GM21526 (cell line): ENCODE measurements around the gene CYBB.
"Not testable (repeated sequence)": the region's sequence is repeated elsewhere in the genome, so short reads cannot be mapped to it uniquely, and the experiment has no call there.

ENCODE experiments used
- ATAC-seq: cut with Tn5 transposase; IDR thresholded peaks from one replicate; pipeline ENCODE4 v1.9.1; 2021; ENCODE audit warnings: moderate library complexity; ENCODE audit not compliant: unreplicated experiment, low FRiP score

CYBB gene

GRCh38 chrX:37779857-37780256 lies at the start of gene CYBB:
Gene CYBB (plus strand): TSS chrX:37780059. CDS start chrX:37780078, 19 bp downstream.
- ATAC-seq: no peak

- peak; percentile 59 for ATAC-seq
These were observed 34.5 kb upstream of the CYBB start for GRCh38 chrX:37745354-37745753.

- ATAC-seq: peak; percentile 41
These were observed 34.0 kb upstream of the CYBB start for GRCh38 chrX:37745835-37746217.

GRCh38 chrX:37746218-37746941 lies 33.5 kb upstream of the CYBB start:
- ATAC-seq: peak; percentile 92

DNA sequence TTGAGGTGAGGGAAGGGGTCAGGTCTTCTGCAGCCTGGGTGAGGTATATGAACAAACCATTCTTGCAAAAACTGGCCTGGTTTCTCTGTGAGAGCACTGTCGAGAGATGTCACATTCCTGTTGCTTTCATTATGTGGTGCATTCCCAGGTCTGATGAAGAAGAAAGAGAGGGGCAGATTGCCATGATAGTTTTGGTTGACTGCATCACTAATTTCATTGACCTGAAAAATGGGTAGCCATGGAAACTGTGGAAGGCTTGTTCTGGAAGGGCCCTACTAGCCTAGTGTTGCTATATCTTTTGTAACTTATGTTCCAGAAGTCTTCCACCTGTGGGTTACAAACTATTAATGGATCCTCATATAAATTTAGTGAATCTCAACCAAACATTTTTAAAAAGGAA lies 32.9 kb upstream of the CYBB start:
- no peak for ATAC-seq

- ATAC-seq: no peak
These were observed 27.6 kb upstream of the CYBB start for GRCh38 chrX:37752281-37752680.

- no peak for ATAC-seq
These were observed 26.9 kb upstream of the CYBB start for GRCh38 chrX:37752936-37753335.

DNA sequence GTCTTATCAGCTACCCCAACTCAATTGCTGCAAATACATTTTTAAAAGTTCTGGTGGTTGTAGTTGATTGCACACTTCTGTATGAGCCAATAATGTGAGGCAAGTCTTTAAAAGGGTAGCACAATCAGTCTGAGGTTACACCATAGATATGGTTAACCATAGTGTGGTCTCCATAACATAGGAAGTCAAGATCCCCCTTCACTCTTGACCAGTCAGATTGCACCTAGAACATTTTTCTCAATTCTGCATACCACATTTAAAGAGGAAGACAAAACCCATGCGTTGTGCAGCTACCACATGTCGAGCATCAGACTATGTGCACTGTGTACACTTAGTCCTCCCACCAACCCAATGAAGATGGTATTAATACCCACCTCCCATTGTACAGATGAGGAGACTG lies 26.5 kb upstream of the CYBB start:
- ATAC-seq: no peak

GRCh38 chrX:37754516-37754915 lies 25.3 kb upstream of the CYBB start:
- ATAC-seq: peak; percentile 20

- ATAC-seq: peak; percentile 91
These were observed 24.8 kb upstream of the CYBB start for GRCh38 chrX:37755025-37755424.

- ATAC-seq: no peak
These were observed 22.8 kb upstream of the CYBB start for GRCh38 chrX:37757082-37757481.

GRCh38 chrX:37759351-37759750 lies 20.5 kb upstream of the CYBB start:
- ATAC-seq: no peak

DNA sequence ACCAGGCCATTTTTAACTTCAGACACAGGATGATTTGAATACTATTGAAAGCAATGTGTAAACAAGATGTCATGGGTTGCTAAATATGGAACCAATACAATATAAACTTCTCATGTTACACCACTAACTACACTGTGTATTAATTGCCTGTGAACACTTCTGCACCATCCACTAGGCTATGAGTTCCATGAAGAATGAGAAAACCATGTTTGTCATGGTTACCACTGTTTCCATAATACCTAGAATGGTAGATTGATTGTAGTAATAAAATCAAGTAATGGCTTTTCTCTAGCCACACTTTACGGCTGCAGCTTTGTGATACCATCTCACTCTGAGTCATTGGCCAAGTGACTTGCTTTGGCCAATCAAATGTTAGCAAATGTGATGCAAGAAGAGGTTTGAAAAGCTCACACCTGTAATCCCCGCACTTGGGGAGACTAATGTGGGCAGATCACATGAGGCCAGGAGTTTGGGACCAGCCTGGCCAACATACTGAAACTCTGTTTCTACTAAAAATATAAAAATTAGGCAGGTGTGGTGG lies 19.9 kb upstream of the CYBB start:
- ATAC-seq: no peak

- ATAC-seq: no peak
These were observed 16.5 kb upstream of the CYBB start for GRCh38 chrX:37763400-37763799.

GRCh38 chrX:37765507-37765906 lies 14.4 kb upstream of the CYBB start:
- no peak for ATAC-seq

DNA sequence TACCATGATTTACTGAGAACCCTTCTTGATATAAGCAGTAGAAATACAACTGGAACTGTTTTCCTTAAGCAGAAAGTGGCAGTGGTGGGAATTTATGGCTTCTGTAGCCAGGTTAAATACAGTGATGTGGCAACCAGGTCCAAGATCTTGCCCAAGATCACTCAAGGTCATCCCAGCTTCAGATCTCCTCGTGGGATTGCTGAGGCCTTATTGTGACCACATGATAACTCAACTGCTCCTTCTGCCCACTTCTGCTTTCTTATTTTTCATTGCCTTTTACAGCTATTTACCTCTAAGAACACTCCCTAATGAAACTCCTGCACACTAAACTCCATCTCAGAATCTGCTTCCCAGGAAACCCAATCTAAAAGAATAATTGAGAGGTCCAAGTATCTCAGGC lies 12.4 kb upstream of the CYBB start:
- ATAC-seq: no peak

- not testable (repeated sequence) for ATAC-seq
These were observed 11.0 kb upstream of the CYBB start for GRCh38 chrX:37768866-37769265.

GRCh38 chrX:37776283-37776986 lies 3.4 kb upstream of the CYBB start:
- ATAC-seq: peak; percentile 67

DNA sequence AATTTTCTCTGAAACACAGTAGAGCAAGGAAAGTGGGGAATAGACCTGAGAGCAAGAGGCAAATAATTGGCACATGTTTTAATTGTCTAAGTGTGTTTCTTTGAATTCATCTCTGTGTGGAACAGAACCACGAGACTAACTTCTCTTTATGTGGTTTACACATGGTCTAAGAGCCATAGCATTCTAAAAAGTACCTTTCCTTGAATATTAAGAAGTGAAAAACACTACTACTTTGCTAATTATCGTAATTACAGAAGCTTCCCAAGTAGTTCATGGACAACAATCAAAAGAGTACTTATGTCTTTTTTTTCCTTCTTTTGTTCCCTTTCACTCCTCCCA lies 2.9 kb upstream of the CYBB start:
- ATAC-seq: peak; percentile 28

- ATAC-seq: peak; percentile 6
These were observed 1.2 kb downstream of the CYBB start for GRCh38 chrX:37781081-37781480.

GRCh38 chrX:37781814-37782213 lies 2.0 kb downstream of the CYBB start:
- no peak for ATAC-seq

- no peak for ATAC-seq
These were observed 2.5 kb downstream of the CYBB start for GRCh38 chrX:37782359-37782758.
